NCI-H2196 (cell line): ENCODE measurements around the gene RNF151.
"Not testable (repeated sequence)": the region's sequence is repeated elsewhere in the genome, so short reads cannot be mapped to it uniquely, and the experiment has no call there.

Experiments used
- DNase-seq: peaks from one replicate; lab custom pipeline; 2025; ENCODE audit not compliant: unreplicated experiment; lab: John Stamatoyannopoulos, UW

The RNF151 gene

DNA sequence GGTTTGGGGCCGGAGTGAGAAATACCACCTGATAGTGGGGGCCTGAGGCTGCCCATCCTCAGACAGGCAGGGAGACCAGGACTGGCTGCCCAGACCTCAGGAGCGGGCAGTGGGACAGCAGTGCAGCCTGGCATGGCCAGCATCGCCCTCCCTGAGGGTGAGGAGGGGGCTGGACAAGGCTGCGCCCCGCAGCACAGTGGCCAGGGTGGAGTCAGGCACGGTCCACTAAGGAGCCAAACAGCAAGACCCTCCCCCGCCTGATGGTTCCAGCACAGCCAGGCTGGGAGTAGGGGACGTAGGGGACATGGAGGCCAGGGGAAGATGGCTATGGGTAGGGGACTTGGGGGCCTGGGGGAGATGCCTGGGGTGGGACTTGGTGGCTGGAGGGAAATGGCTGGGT is 39.7 kb downstream of the RNF151 start:
- DNase-seq = no peak

DNA sequence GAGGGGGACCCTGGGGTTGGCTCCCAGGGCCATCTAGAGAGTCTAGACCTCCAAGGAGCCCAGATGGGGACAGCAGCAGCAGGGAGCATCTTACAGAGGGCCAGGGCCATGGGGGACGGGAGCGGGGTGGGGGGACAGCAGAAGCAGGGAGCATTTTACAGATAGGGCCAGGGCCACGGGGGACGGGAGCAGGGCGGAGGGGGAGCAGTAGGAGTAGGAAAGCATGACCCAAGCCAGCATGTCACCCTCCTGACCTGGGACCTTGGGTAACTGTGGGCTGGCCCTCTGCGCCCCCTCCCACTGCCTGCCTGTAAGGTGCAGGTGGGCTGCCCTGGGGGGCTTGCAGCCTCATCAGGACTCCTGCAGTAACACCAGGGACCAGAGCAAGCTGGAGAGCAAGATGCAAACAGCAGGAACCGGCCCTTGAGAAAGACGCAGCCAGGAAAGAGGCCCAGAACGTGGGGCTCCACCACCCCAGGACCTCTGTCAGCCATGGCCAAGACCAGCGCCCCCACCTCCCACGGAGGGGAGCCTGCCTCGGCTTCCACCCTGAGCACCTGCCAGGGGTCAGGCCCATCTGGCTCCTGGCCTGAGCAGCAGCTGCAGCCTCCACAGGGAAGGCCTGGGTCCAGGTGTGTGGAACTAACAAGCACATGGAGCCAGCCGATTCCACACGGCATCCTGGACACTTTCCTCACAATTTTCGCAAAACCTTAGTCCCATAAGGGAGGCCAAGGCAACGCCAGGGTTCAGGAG is 40.6 kb downstream of the RNF151 start:
- no peak for DNase-seq

DNA sequence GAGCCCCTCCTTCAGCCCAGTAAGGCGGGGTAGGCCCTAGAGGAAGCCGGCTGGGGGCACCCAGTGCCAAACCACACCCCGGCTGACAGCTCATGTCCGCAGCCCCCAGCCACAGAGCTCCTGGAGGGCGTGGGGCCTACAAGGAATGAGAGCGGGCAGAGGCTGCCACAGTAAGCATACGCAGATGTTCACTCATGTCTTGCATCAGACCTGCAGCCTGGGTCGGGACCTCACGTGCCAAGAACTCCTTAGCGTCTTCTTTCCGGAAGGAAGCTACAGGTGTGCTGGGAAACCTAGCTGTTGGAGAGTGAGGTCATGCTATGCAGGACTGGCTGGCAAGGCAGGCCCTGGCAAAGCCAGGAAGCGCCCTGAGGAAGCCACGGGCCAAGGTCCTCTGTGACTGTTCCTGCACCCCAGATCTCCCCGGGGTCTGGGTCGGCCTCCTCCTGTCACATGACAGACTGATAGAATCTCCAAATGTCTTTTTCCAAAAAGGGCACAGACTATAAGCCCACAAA is 41.4 kb downstream of the RNF151 start:
- DNase-seq = peak; percentile 79

DNA sequence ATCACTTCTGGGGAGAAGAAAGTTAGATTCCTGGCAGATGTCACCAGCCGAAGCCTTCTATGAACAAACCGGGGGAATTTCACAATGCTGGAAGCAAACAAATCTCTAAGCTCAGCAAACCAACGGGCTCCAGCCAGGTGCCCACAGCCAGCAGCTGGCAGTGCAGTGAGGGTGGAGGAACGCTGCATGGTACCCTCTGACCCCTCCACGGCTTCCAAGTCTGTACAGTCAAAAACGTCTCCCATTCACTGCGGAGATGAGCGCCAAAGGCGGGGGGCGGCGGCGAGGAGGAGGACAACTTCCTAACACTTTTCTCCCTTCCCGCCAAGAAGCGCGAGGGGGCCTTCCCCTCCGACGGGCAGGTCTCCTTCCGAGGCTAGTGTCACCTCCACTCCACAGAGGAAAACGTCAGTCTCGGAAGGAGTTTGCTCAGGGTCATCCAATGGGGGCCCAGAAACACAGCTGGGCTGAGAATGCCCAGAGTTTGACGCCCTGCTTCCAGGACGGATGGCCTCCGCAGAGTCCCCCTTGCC is 42.0 kb downstream of the RNF151 start:
- no peak for DNase-seq

DNA sequence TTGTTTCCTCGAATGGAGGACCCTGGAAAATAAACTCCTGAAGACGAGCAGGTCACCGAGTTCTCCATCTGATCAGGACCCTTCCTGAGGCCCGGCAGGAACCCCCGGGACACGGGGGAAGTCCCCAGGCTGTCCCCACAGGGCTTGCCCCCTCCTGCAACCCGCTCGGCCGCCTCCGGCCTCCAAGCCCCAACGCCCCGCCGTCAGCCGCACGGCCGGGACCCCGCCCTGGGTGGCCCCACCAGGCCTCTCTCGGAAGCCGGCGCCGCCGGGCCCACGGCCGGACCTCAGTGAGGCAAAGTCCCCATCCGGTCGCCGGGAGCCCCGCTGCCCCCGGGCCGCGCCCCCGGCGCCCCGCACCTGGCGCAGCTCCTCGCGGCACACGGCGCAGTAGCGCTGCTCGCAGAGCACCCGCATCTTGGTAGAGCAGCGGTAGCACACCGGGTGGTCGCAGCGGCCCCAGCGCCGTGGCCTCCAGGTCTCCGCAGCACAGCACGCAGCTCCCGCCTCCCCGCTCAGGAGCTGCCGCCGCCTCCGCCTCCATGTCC is 42.6 kb downstream of the RNF151 start:
- no peak for DNase-seq

DNA sequence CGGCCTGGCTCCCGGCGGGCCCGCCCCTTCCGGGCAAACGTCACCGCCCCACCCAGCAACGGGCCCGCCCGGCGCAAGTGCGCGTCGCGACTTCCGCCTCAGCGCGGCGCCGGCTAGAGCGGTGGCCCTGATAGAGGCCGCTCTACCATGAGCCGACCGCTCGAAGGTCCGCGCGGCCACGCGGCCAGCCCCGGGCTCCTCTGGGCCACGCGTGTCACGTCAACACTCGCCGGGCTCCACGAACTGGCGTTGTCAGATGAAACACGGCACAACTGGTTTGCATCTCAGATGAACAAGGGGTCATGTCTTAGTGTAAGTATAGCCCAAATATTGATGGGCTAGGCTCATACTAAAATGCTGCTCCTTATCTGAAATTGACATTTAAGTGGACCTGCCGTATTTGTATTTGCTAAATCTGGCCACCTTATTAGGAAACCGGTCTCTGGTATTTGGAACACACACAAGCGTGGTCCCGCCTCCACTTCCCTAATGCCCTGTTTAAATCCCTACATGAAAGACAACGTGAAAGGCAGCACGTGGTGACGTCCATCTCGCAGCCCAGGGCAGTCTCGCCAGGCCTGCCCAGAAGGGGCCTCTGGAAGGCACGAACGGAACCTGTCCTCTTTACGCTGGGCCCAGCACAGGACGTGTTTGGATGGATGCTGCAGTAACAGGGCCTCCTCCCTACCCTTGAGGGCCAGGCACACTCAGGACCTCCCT is 43.3 kb downstream of the RNF151 start, which contains the start of gene ZNF598:
Gene ZNF598 (minus strand): TSS at position 31 of the 720 bp plus-strand sequence.
- peak; percentile 87 for DNase-seq

DNA sequence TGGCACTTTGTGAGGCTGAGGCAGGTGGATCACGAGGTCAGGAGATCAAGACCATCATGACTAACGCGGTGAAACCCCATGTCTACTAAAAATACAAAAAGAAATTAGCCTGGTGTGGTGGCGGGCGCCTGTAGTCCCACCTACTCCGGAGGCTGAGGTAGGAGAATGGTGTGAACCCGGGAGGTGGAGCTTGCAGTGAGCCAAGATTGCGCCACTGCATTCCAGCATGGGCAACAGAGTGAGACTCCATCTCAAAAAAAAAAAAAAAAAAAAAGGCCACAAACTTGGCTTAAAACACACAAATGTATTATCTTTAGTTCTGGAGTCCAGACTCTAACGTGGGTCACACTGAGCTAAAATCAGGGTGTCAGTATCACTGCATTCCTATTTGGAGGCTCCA is 45.1 kb downstream of the RNF151 start:
- not testable (repeated sequence) for DNase-seq

DNA sequence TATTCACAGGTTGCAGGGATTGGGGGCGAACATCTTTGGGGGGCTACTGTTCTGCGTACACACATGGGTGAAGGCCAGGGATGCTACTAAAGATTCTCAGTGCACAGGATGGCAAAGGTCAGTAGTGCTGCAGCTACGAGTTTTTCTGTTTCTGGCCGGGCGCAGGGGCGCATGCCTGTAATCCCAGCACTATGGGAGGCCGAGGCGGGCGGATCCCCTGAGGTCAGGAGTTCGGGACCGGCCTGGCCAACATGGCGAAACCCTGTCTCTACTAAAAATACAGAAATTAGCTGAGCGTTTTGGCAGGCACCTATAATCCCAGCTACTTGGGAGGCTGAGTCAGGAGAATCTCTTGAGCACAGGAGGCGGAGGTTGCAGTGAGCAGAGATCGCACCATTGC is 46.9 kb downstream of the RNF151 start:
- DNase-seq = no peak

DNA sequence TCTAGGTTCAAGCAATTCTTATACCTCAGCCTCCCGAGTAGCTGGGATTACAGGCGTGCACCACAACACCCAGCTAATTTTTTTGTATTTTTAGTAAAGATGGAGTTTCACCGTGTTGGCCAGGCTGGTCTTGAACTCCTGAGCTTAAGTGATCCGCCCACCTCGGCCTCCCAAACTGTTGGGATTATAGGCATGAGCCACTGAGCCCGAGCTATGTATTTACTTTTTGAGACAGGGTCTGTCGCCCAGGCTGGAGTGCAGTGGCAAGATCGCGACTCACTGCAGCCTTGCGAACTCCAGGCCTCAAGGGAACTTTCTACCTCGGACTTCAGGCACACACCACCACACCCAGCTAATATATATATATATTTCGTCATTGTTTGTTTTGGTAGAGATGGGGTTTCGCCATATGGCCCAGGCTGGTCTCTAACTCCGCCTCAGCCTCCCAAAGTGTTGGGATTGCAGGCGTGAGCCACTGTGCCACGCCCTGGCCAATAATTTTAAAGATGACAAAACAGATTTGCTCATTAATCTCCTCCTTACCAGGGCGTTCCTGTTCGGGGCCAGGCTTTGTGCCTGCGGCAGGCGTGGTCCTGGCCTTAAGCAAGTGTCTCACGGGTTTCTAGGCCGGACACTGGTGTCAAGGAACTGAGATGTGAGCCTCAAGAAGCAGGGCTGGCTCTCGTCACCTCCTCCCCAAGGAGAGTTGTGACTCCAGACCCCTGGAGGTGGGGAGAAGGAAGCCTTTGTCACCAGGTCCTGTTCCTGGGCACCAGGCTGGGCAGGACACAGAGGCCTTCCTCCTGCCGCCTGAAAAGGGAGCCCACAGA is 48.7 kb downstream of the RNF151 start:
- DNase-seq = no peak

DNA sequence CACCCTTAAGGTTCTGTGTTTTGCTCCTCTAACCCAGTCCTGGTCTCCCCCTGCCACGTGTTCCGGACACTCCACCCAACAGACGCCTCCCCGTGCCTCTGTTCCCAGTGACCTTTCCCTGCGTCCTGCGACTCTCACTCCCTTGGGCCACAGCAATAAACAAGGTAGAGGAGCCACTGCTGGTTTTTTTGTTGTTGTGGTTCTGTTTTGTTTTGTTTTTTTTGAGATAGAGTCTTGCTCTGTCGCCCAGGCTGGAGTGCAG is 49.2 kb downstream of the RNF151 start:
- no peak for DNase-seq

DNA sequence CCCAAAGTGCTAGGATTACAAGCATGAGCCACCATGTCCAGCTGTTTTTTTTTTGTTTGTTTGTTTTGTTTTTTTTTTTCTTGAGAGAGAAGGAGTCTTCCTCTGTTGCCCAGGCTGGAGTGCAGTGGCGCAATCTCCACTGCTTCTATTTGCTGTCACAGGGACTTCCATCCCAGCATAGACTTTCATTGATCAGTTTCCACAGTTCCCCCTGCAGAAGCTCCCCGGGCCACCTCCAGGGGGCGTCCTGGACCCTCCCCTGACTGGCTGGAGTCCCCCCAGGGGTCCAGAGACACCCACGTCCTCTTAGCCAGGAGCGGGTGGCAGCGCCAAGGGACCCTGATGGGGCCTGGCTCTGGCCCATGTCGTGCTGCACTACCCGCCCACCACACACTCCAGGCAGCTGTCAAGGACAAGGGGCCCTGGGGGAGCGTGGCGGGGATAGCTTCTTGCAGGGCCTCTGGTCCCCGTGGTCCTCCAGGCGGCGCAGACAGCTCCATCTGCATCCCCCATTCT is 49.8 kb downstream of the RNF151 start:
- no peak for DNase-seq
